OCI-LY7 (cell line): Measurements from ENCODE around the gene DYNC2H1.

Experiments used
- CTCF ChIP-seq: fragments of 200-600 bp; sonication (generic); conservative IDR thresholded peaks from 2 replicates; pipeline ENCODE4 v1.5.1; 2014; ENCODE audit warnings: mild to moderate bottlenecking, antibody characterized with exemption, low read length, moderate library complexity, mixed read lengths
- EZH2phosphoT487 ChIP-seq: fragments of 200-600 bp; sonication (generic); IDR thresholded peaks from 2 replicates; pipeline ENCODE4 v1.6.1; 2018; ENCODE audit warnings: low read depth, borderline replicate concordance, mild to moderate bottlenecking, mixed run types, antibody characterized with exemption, low read length, moderate library complexity, mixed read lengths

- TF ChIP-seq CTCF = no peak
- TF ChIP-seq EZH2phosphoT487 = no peak
Observed at GRCh38 chr11:103086461-103086860, 22.8 kb upstream of the DYNC2H1 start.
